Mammary epithelial cell (primary cell): ENCODE results near the gene DMBX1.

Source experiments
- EZH2 ChIP-seq: IDR thresholded peaks from 2 replicates; pipeline ENCODE4 v1.6.1; 2012; ENCODE audit warnings: low read length, inconsistent platforms, borderline replicate concordance
- TF ChIP-seq, protein P1 (sequence below), 2 donors: IDR thresholded peaks in 1 of 2; conservative IDR thresholded peaks in 1 of 2; 2 replicates each; pipeline ENCODE4 v1.5.1; 2011 to 2012; ENCODE audit warnings: inconsistent platforms in 2 of 2, low read length in 2 of 2, mild to moderate bottlenecking in 2 of 2, control low read depth in 1 of 2, low read depth in 1 of 2; ENCODE audit not compliant: insufficient read depth in 1 of 2; ENCODE audit errors: extremely low read depth in 1 of 2

DNA sequence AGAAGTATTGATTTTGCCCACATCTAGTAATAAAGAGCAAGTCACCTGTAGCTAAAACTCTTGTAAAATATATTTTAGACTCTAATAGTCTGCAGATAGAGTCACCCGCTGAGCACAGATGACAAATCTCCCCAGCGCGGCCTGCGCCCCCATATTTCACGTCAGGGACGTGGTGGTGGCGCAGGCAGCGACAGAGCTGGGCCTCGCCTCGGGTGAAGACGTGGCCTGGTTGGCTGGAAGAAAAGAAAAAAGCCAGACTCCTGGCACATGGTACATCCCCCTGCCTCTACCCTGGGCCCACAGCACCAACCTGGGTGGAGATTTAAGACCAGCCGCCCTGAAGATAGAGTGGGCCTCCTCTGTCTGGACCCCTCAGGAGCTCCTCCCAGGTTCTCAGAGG lies 6.0 kb upstream of the DMBX1 start:
- TF ChIP-seq, protein P1, sequence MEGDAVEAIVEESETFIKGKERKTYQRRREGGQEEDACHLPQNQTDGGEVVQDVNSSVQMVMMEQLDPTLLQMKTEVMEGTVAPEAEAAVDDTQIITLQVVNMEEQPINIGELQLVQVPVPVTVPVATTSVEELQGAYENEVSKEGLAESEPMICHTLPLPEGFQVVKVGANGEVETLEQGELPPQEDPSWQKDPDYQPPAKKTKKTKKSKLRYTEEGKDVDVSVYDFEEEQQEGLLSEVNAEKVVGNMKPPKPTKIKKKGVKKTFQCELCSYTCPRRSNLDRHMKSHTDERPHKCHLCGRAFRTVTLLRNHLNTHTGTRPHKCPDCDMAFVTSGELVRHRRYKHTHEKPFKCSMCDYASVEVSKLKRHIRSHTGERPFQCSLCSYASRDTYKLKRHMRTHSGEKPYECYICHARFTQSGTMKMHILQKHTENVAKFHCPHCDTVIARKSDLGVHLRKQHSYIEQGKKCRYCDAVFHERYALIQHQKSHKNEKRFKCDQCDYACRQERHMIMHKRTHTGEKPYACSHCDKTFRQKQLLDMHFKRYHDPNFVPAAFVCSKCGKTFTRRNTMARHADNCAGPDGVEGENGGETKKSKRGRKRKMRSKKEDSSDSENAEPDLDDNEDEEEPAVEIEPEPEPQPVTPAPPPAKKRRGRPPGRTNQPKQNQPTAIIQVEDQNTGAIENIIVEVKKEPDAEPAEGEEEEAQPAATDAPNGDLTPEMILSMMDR (conservative IDR thresholded peaks at IDR 0.05 in 1 of 2, IDR thresholded peaks at IDR 0.05 in 1 of 2; ENCODE audit: extremely low read depth in 1 of 2, insufficient read depth in 1 of 2, low read depth in 1 of 2, low read length in 2 of 2) = no peak
- no peak for TF ChIP-seq EZH2
